ENCODE data around the gene TNP2.

DNA sequence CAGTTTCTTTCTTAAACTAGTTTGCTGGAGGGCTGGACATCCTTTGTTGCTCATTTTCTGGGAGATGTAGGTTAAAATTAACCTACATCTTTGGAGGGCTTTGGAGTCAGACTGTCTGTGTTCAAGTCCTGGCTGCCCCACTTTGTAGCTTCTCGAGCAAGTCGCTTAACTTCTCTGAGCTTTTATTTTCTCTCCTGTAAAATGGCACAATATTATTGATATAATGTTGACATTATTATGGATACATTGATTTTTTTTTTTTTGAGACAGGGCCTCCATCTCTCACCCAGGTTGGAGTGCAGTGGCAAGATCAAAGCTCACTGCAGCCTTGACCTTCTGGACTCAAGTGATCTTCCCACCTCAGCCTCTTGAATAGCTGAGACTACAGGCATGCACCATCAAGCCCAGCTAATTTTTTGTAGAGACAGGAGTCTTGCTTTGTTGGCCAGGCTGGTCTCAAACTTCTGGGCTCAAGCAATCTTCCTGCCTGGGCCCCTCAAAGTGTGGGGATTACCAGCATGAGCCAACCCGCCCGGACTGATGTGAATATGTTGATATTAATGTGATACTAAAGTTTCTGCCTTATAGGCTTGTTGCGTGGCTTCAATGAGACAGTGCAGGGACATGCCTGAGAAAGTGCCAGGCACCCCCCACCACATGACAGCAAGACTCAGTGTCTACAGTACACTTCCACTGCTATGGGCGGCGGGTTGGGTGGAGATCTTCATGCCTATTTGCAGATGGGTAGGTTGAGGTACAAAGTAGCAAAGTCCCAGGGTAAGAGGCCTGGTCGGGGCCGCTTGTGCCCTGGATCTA lies 44.6 kb upstream of the TNP2 start:
- TF ChIP-seq, protein P1, sequence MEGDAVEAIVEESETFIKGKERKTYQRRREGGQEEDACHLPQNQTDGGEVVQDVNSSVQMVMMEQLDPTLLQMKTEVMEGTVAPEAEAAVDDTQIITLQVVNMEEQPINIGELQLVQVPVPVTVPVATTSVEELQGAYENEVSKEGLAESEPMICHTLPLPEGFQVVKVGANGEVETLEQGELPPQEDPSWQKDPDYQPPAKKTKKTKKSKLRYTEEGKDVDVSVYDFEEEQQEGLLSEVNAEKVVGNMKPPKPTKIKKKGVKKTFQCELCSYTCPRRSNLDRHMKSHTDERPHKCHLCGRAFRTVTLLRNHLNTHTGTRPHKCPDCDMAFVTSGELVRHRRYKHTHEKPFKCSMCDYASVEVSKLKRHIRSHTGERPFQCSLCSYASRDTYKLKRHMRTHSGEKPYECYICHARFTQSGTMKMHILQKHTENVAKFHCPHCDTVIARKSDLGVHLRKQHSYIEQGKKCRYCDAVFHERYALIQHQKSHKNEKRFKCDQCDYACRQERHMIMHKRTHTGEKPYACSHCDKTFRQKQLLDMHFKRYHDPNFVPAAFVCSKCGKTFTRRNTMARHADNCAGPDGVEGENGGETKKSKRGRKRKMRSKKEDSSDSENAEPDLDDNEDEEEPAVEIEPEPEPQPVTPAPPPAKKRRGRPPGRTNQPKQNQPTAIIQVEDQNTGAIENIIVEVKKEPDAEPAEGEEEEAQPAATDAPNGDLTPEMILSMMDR (IDR thresholded peaks at IDR 0.05; ENCODE audit: borderline replicate concordance, extremely low read depth, low read length, poor library complexity, severe bottlenecking): no peak
- no peak for TF ChIP-seq EZH2 (IDR thresholded peaks at IDR 0.05; ENCODE audit: borderline replicate concordance, low read depth, low read length, severe bottlenecking)
